ENCODE results near the gene AK3. TPM values are rescaled to one million over a fixed set of nuclear protein-coding genes. Genes with fewer than 3 reads are reported as not detected.
A peak's percentile ranks its signal among the peaks of the same experiment; 100 is the strongest.

AK3 gene
- total RNA-seq, 1 donor from 2014 or later: 40.4 TPM

GRCh38 chr9:4670591-4670990, 70.4 kb downstream of the AK3 start:
- H3K9me3 ChIP-seq: no peaks in the 10 kb centered on the region
- no peak for TF ChIP-seq CTCF (IDR thresholded peaks at IDR 0.05)
- no peaks in the 10 kb centered on the region for H3K27me3 ChIP-seq (ENCODE audit: low read depth)
- no peaks in the 10 kb centered on the region for H3K36me3 ChIP-seq
- intact Hi-C loops (cut with DNase I): loop anchor here (10.0 kb wide), 1 partner anchor 64 kb away; no protein-coding TSS in a partner anchor
- ATAC-seq (no peak), DNase-seq (no peak)
- peaks cover 6% of the 10 kb centered on the region for H3K4me1 ChIP-seq
- no peak overlapping the region for H3K4me3 ChIP-seq
- H3K27ac ChIP-seq: no peak overlapping the region

GRCh38 chr9:4669890-4670289, 71.1 kb downstream of the AK3 start:
- DNase-seq: no peak
- no peak overlapping the region for H3K4me3 ChIP-seq
- peaks cover 13% of the 10 kb centered on the region for H3K4me1 ChIP-seq
- no peak for ATAC-seq
- H3K27ac ChIP-seq: no peak overlapping the region
- no peaks in the 10 kb centered on the region for H3K27me3 ChIP-seq (ENCODE audit: low read depth)
- TF ChIP-seq CTCF (IDR thresholded peaks at IDR 0.05): no peak
- H3K36me3 ChIP-seq: no peaks in the 10 kb centered on the region
- no peaks in the 10 kb centered on the region for H3K9me3 ChIP-seq
- intact Hi-C loops (cut with DNase I): loop anchor here (10.0 kb wide), 1 partner anchor 65 kb away; no protein-coding TSS in a partner anchor

GRCh38 chr9:4668604-4669003, 72.4 kb downstream of the AK3 start:
- Histone ChIP-seq H3K36me3 (no peaks in the 10 kb centered on the region), H3K27ac (no peak overlapping the region), H3K4me1 (peaks cover 26% of the 10 kb centered on the region), H3K4me3 (no peak overlapping the region), H3K27me3 (ENCODE audit: low read depth) (no peaks in the 10 kb centered on the region), H3K9me3 (no peaks in the 10 kb centered on the region)
- ATAC-seq: no peak
- intact Hi-C loops (cut with DNase I): no loop called here
- DNase-seq: no peak
- TF ChIP-seq CTCF (IDR thresholded peaks at IDR 0.05): no peak

- Histone ChIP-seq H3K27me3 (ENCODE audit: low read depth) (no peaks in the 10 kb centered on the region), H3K36me3 (no peaks in the 10 kb centered on the region), H3K9me3 (no peaks in the 10 kb centered on the region), H3K27ac (no peak overlapping the region), H3K4me3 (no peak overlapping the region), H3K4me1 (peaks cover 35% of the 10 kb centered on the region)
- DNase-seq (no peak), ATAC-seq (no peak)
- TF ChIP-seq CTCF (IDR thresholded peaks at IDR 0.05): no peak
- intact Hi-C loops (cut with DNase I): no loop called here
Measured at GRCh38 chr9:4667681-4668080, 73.3 kb downstream of the AK3 start.

GRCh38 chr9:4666042-4666699, 74.8 kb downstream of the AK3 start, which contains the start of gene SPATA6L:
SPATA6L (minus strand) TSS chr9:4666480; CDS start chr9:4666250, 230 bp downstream.
- Histone ChIP-seq H3K27ac (peak within 1 kb of the TSS; percentile 80), H3K4me1 (peaks cover 46% of the 10 kb centered on the region), H3K9me3 (no peaks in the 10 kb centered on the region), H3K4me3 (peak within 1 kb of the TSS; percentile 62), H3K36me3 (no peaks in the 10 kb centered on the region), H3K27me3 (ENCODE audit: low read depth) (no peaks in the 10 kb centered on the region)
- DNase-seq: peak; percentile 90
- peak; percentile 85 to 88 for ATAC-seq
- peak; percentile 19 for TF ChIP-seq CTCF (IDR thresholded peaks at IDR 0.05)
- intact Hi-C loops (cut with DNase I): no loop called here

Data from lower lobe of right lung (tissue), 2 donors.